HCT116 (cell line): ENCODE results near the gene GBF1.

Experiments
- CTCF ChIP-seq, 3 experiments: fragments of 200-600 bp in 1 of 3; sonication (generic) in 1 of 3; IDR thresholded peaks in 2 of 3; conservative IDR thresholded peaks in 1 of 3; 2 replicates each; pipeline ENCODE4 v1.5.1; 2012 to 2017; ENCODE audit warnings: low read depth in 2 of 3, low read length in 2 of 3, antibody characterized with exemption in 1 of 3, borderline replicate concordance in 1 of 3, control low read depth in 1 of 3, mild to moderate bottlenecking in 1 of 3, mixed read lengths in 1 of 3, mixed run types in 1 of 3, moderate library complexity in 1 of 3; ENCODE audit not compliant: insufficient read depth in 1 of 3
- EGR1 ChIP-seq: IDR thresholded peaks from 2 replicates; pipeline ENCODE4 v1.6.1; 2012; ENCODE audit warnings: low read depth
- ELF1 ChIP-seq: IDR thresholded peaks from 2 replicates; pipeline ENCODE4 v1.6.1; 2012; ENCODE audit warnings: low read depth, borderline replicate concordance
- EZH2 ChIP-seq: fragments of 200-600 bp; sonication (generic); IDR thresholded peaks from 2 replicates; pipeline ENCODE4 v1.6.1; 2017; ENCODE audit warnings: antibody characterized with exemption, mixed run types
- POLR2A ChIP-seq: IDR thresholded peaks from 2 replicates; pipeline ENCODE4 v1.7.0; 2011; ENCODE audit warnings: borderline replicate concordance; ENCODE audit not compliant: insufficient read depth, insufficient read length; ENCODE audit errors: extremely low read depth
- POLR2AphosphoS5 ChIP-seq: IDR thresholded peaks from 2 replicates; pipeline ENCODE4 v1.6.1; 2011; ENCODE audit warnings: mild to moderate bottlenecking, low read depth, low read length, moderate library complexity
- REST ChIP-seq: IDR thresholded peaks from 2 replicates; pipeline ENCODE4 v1.6.1; 2012; ENCODE audit warnings: low read depth
- SIN3A ChIP-seq: IDR thresholded peaks from 2 replicates; pipeline ENCODE4 v1.6.1; 2012; ENCODE audit warnings: low read depth
- SP1 ChIP-seq: IDR thresholded peaks from 2 replicates; pipeline ENCODE4 v1.6.1; 2012; ENCODE audit warnings: low read depth
- TCF7L2 ChIP-seq: IDR thresholded peaks from 2 replicates; pipeline ENCODE4 v1.7.0; 2011; ENCODE audit warnings: borderline replicate concordance, inconsistent platforms; ENCODE audit not compliant: insufficient read depth, insufficient read length; ENCODE audit errors: extremely low read depth
- ZNF274 ChIP-seq: fragments of 200-500 bp; sonication (Bioruptor generic); IDR thresholded peaks from 2 replicates; pipeline ENCODE4 v1.6.1; 2014; ENCODE audit warnings: mild to moderate bottlenecking, low read depth, low read length, inconsistent platforms

- TF ChIP-seq CTCF (IDR thresholded peaks at IDR 0.05 in 2 of 3, conservative IDR thresholded peaks at IDR 0.05 in 1 of 3; ENCODE audit: borderline replicate concordance in 1 of 3, insufficient read depth in 1 of 3, low read depth in 2 of 3, low read length in 2 of 3) (no peak), REST (no peak), ZNF274 (no peak), TCF7L2 (no peak), ELF1 (no peak), POLR2AphosphoS5 (no peak), SP1 (no peak), EZH2 (no peak), POLR2A (no peak), EGR1 (no peak), SIN3A (no peak)
These were observed 98.7 kb downstream of the GBF1 start for GRCh38 chr10:102344067-102344466.
